Hepatocyte (in vitro differentiated cells): ENCODE data around the gene CENPQ. TPM values are rescaled to one million over a fixed set of nuclear protein-coding genes. Genes with fewer than 3 reads are reported as not detected.
A peak's percentile ranks its signal among the peaks of the same experiment; 100 is the strongest.

Source experiments
- DNase-seq: peaks from one replicate; pipeline ENCODE4 v3.0.0-alpha.2; 2016; ENCODE audit warnings: low spot score
- H2AFZ ChIP-seq: fragments of 200-600 bp; sonication (generic); 2 replicates; pipeline ENCODE4 v1.6.0; 2016; ENCODE audit warnings: antibody characterized with exemption, mild to moderate bottlenecking
- H3K27ac ChIP-seq: fragments of 200-600 bp; sonication (generic); 2 replicates; pipeline ENCODE4 v1.5.1; 2016; ENCODE audit warnings: mild to moderate bottlenecking
- H3K27me3 ChIP-seq: fragments of 200-600 bp; sonication (generic); 2 replicates; pipeline ENCODE4 v1.6.1; 2016
- H3K36me3 ChIP-seq: fragments of 200-600 bp; sonication (generic); replicated peaks from 2 replicates; pipeline ENCODE4 v1.5.1; 2016; ENCODE audit warnings: low read depth; ENCODE audit not compliant: insufficient read depth
- H3K4me1 ChIP-seq: fragments of 200-600 bp; sonication (generic); 2 replicates; pipeline ENCODE4 v1.5.1; 2016; ENCODE audit warnings: mild to moderate bottlenecking, moderate library complexity; ENCODE audit not compliant: insufficient read depth
- H3K4me2 ChIP-seq: fragments of 200-600 bp; sonication (generic); 2 replicates; pipeline ENCODE4 v1.6.0; 2016
- H3K4me3 ChIP-seq: fragments of 200-600 bp; sonication (generic); 2 replicates; pipeline ENCODE4 v1.5.1; 2016; ENCODE audit warnings: mild to moderate bottlenecking
- H3K79me2 ChIP-seq: fragments of 200-600 bp; sonication (generic); 2 replicates; pipeline ENCODE4 v1.6.0; 2017; ENCODE audit warnings: mild to moderate bottlenecking
- H3K9me2 ChIP-seq: fragments of 200-600 bp; sonication (generic); replicated peaks from 2 replicates; pipeline ENCODE4 v1.6.0; 2017; ENCODE audit warnings: mild to moderate bottlenecking; ENCODE audit not compliant: insufficient read depth
- H3K9me3 ChIP-seq: fragments of 200-600 bp; sonication (generic); 2 replicates; pipeline ENCODE4 v1.5.1; 2016; ENCODE audit warnings: low read depth, mild to moderate bottlenecking
- H4K20me1 ChIP-seq: fragments of 200-600 bp; sonication (generic); 2 replicates; pipeline ENCODE4 v1.6.0; 2016; ENCODE audit warnings: mild to moderate bottlenecking; ENCODE audit not compliant: insufficient read depth, poor library complexity, severe bottlenecking
- CTCF ChIP-seq: fragments of 200-600 bp; sonication (generic); IDR thresholded peaks from 2 replicates; pipeline ENCODE4 v1.5.1; 2016; ENCODE audit warnings: antibody characterized with exemption, mild to moderate bottlenecking; ENCODE audit not compliant: poor library complexity
- EZH2 ChIP-seq: fragments of 200-600 bp; sonication (generic); IDR thresholded peaks from 2 replicates; pipeline ENCODE4 v1.6.1; 2016; ENCODE audit warnings: antibody characterized with exemption, mild to moderate bottlenecking, borderline replicate concordance
- EZH2phosphoT487 ChIP-seq: fragments of 200-600 bp; sonication (generic); IDR thresholded peaks from one replicate; pipeline ENCODE4 v1.6.1; 2018; ENCODE audit warnings: antibody characterized with exemption, mild to moderate bottlenecking, low read depth, moderate library complexity; ENCODE audit not compliant: unreplicated experiment, severe bottlenecking
- WGBS: methylation state at CpG from one replicate; pipeline ENCODE4 v1.1.6; 2016; ENCODE audit warnings: low lambda C conversion rate; ENCODE audit errors: missing lambda C conversion rate; 5-methylcytosine and 5-hydroxymethylcytosine counted together
- polyA plus RNA-seq: library from polyadenylated mRNA; unstranded; fragments of >200 nt; fragmentation: Nextera tagmentation; extraction: Ambion mirVana; gene quantifications from 2 replicates; pipeline ENCODE4 v1.2.1, GENCODE V29; 2016
- total RNA-seq: library from RNA; depleted of rRNA; stranded (reverse); fragments of >200 nt; gene quantifications from 2 replicates; pipeline ENCODE4 v1.2.3, GENCODE V29; 2014

Gene CENPQ
- total and polyA plus RNA-seq, 2 experiments from 2014 or later = 4.4 to 5.0 TPM

DNA sequence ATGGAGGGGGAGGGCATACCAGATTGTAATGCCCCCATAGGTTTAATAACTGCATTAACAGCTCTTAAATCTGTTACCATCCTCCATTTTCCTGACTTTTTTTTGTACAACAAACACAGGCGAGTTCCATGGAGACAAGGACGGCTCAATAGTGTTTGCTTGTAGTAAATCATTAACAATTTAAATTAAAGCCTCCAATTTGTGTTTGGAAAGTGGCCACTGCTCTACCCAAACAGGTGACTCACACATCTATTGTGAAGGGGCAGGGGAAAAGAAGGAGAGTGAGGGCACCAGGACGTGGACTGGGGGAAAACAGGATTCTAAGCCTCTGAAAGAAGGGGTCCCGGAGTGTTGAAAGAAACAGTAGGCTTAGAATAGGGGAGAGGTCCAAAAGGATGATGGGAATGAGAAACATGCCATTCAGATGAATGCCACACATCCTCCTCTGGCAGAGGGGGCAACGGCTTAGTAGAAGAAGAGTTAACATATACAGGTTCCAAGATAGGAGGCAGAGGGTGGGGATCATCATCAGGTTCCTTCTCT lies 43.5 kb downstream of the CENPQ start:
- no peaks in the 10 kb centered on the region for H4K20me1 ChIP-seq
- H3K4me1 ChIP-seq = peaks cover 5% of the 10 kb centered on the region
- H3K27me3 ChIP-seq = no peaks in the 10 kb centered on the region
- H3K79me2 ChIP-seq = no peaks in the 10 kb centered on the region
- peak overlapping the region; percentile 17 for H3K4me3 ChIP-seq
- WGBS = 51% methylated on average over 5 of the region's 5 CpGs
- peak overlapping the region; percentile 48 for H3K27ac ChIP-seq
- H3K9me3 ChIP-seq = no peaks in the 10 kb centered on the region
- peak overlapping the region; percentile 5 for H2AFZ ChIP-seq
- H3K36me3 ChIP-seq = no peaks in the 10 kb centered on the region
- peak; percentile 24 for DNase-seq
- peak overlapping the region; percentile 66 for H3K4me2 ChIP-seq
- H3K9me2 ChIP-seq = no peaks in the 10 kb centered on the region
- TF ChIP-seq CTCF = no peak

DNA sequence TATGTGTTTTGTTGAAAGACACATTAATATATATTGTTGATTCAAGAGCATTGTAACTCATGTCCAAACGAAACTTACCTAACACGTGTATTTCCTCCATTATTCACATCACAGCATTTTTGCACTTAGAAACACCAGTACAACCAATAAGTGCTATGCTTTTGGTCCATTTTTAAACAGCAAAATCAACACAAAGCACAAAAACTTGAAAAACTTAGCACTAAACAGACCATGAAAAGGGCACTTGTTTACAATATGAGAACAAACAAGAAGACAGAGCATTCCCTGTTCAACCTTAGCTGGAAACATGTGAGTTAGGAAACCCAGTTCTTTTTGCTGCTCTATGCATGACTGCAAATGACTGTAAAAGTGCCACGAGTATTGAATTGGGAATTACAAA lies 46.2 kb downstream of the CENPQ start:
- Histone ChIP-seq H3K4me1 (peaks cover 5% of the 10 kb centered on the region), H3K4me2 (no peak overlapping the region), H3K36me3 (no peaks in the 10 kb centered on the region), H3K4me3 (no peak overlapping the region), H3K9me3 (no peaks in the 10 kb centered on the region), H3K79me2 (no peaks in the 10 kb centered on the region), H3K27ac (no peak overlapping the region), H3K27me3 (no peaks in the 10 kb centered on the region), H3K9me2 (no peaks in the 10 kb centered on the region), H2AFZ (no peak overlapping the region), H4K20me1 (no peaks in the 10 kb centered on the region)
- 89% methylated on average over 3 of the region's 3 CpGs for WGBS
- TF ChIP-seq EZH2 (no peak), EZH2phosphoT487 (no peak), CTCF (no peak)
- DNase-seq = no peak

DNA sequence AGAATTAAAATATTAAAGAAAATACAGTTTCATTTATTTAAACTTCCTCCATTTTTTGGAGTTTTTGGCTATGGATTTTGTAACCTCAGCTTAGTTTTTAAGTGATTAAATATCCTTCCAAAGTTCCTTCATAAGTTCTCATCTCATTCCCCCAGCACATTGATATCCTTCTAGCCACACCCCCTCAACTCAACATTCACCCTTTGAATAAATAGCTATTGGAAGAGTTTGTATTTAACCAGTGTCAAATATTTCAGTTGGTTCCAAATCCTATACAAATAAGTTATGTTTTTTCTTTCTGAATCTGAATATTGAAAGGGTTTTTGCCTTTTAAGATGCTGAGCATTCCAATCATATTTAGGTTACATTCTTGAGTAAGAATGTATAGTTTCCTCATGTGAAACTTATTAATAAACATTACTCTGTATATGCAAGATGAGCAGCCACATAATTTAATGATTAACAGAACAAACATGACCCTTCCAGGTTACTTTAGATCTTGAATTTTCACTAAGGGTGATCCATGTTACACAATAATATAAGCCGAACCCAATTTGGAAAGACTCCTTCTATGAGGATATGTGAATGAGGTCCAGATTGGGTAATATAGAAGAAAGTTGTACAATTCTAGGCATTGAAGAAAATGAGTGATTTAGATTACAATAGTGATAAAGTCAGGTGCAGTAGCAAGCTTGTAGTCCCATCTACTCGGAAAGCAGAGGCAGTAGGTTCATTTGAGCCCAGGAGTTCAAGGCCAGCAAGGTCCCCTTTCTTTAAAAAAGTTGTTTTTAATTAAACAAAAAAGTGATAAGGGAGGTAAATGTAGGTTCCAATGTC lies 50.2 kb downstream of the CENPQ start:
- Histone ChIP-seq H3K4me2 (no peak overlapping the region), H3K9me2 (no peaks in the 10 kb centered on the region), H3K4me3 (no peak overlapping the region), H4K20me1 (no peaks in the 10 kb centered on the region), H3K4me1 (no peaks in the 10 kb centered on the region), H3K27me3 (no peaks in the 10 kb centered on the region), H3K79me2 (no peaks in the 10 kb centered on the region), H3K9me3 (no peaks in the 10 kb centered on the region), H2AFZ (no peak overlapping the region), H3K27ac (no peak overlapping the region), H3K36me3 (no peaks in the 10 kb centered on the region)
- WGBS = 86% methylated on average over 2 of the region's 2 CpGs
- no peak for DNase-seq
- no peak for TF ChIP-seq CTCF
- no peak for TF ChIP-seq EZH2
- no peak for TF ChIP-seq EZH2phosphoT487
